SK-N-SH (cell line): Measurements from ENCODE around the gene KDM4F. TPM values are rescaled to one million over a fixed set of nuclear protein-coding genes. Genes with fewer than 3 reads are reported as not detected.

Experiments
- CTCF ChIA-PET: fragments of 300-600, 350-600 bp; formaldehyde crosslinking; extraction: SDS; loops from one replicate; lab custom pipeline; 2021; lab: Yijun Ruan, JAX
- POLR2A ChIA-PET: fragments of 350-600 bp; sonication (Branson Sonifier 250); formaldehyde crosslinking; extraction: SDS; loops from one replicate; lab custom pipeline; 2020; ENCODE audit warnings: antibody characterized with exemption, inconsistent platforms; lab: Yijun Ruan, JAX
- DNase-seq: peaks from one replicate; pipeline ENCODE4 v3.0.0; 2012
- H2AFZ ChIP-seq: fragments of 200-600 bp; sonication (generic); 2 replicates; pipeline ENCODE4 v1.8.1; 2016; ENCODE audit warnings: antibody characterized with exemption, mild to moderate bottlenecking, low read depth
- H3F3A ChIP-seq: fragments of 200-600 bp; sonication (generic); replicated peaks from 2 replicates; pipeline ENCODE3; 2016; ENCODE audit warnings: antibody characterized with exemption, mild to moderate bottlenecking; ENCODE audit not compliant: insufficient read depth
- H3K27ac ChIP-seq, 2 experiments: fragments of 200-500 bp in 1 of 2; fragments of 200-600 bp in 1 of 2; sonication (Bioruptor generic) in 1 of 2; sonication (generic), shearing (Covaris generic) in 1 of 2; 2 replicates each; pipeline versions ENCODE4 v1.5.1 to v1.6.1; 2014 to 2016; ENCODE audit warnings: low read depth in 2 of 2, inconsistent platforms in 1 of 2, low read length in 1 of 2, mild to moderate bottlenecking in 1 of 2, mixed read lengths in 1 of 2
- H3K27me3 ChIP-seq: fragments of 200-600 bp; sonication (generic), shearing (Covaris generic); 2 replicates; pipeline ENCODE4 v1.6.1; 2016; ENCODE audit warnings: mixed run types; ENCODE audit not compliant: insufficient read depth
- H3K36me3 ChIP-seq, 2 experiments: fragments of 200-500 bp in 1 of 2; fragments of 200-600 bp in 1 of 2; sonication (Bioruptor generic) in 1 of 2; sonication (generic) in 1 of 2; replicated peaks in 1 of 2; 2 replicates each; pipeline versions ENCODE3 to v1.5.1; 2014 to 2016; ENCODE audit warnings: low read length in 1 of 2, mild to moderate bottlenecking in 1 of 2; ENCODE audit not compliant: insufficient read depth in 2 of 2, control insufficient read depth in 1 of 2
- H3K4me1 ChIP-seq, 2 experiments: fragments of 200-500 bp in 1 of 2; fragments of 200-600 bp in 1 of 2; sonication (Bioruptor generic) in 1 of 2; sonication (generic), shearing (Covaris generic) in 1 of 2; 2 replicates each; pipeline versions ENCODE4 v1.5.1 to v1.6.1; 2014 to 2016; ENCODE audit warnings: low read depth in 1 of 2, low read length in 1 of 2, mixed run types in 1 of 2; ENCODE audit not compliant: insufficient read depth in 2 of 2, control insufficient read depth in 1 of 2
- H3K4me2 ChIP-seq: fragments of 200-600 bp; sonication (generic), shearing (Covaris generic); 2 replicates; pipeline ENCODE4 v1.6.1; 2017; ENCODE audit warnings: mixed run types
- H3K4me3 ChIP-seq, 2 experiments: fragments of 200-500 bp in 1 of 2; fragments of 200-600 bp in 1 of 2; sonication (Bioruptor generic) in 1 of 2; sonication (generic), shearing (Covaris generic) in 1 of 2; 2 replicates each; pipeline versions ENCODE4 v1.5.1 to v1.8.1; 2014 to 2016; ENCODE audit warnings: low read depth in 2 of 2, inconsistent platforms in 1 of 2, low read length in 1 of 2, mild to moderate bottlenecking in 1 of 2, mixed read lengths in 1 of 2, moderate library complexity in 1 of 2
- H3K79me2 ChIP-seq: fragments of 200-600 bp; sonication (generic); 2 replicates; pipeline ENCODE4 v1.8.1; 2017; ENCODE audit warnings: mild to moderate bottlenecking; ENCODE audit not compliant: insufficient read depth
- H3K9ac ChIP-seq: fragments of 200-600 bp; sonication (generic); 2 replicates; pipeline ENCODE4 v1.6.1; 2017; ENCODE audit warnings: mixed run types
- H3K9me2 ChIP-seq: fragments of 200-600 bp; sonication (generic); 2 replicates; pipeline ENCODE4 v1.6.1; 2017; ENCODE audit warnings: mixed run types
- H3K9me3 ChIP-seq: fragments of 200-600 bp; sonication (generic); 2 replicates; pipeline ENCODE4 v1.6.1; 2017; ENCODE audit warnings: mixed run types, mild to moderate bottlenecking, moderate library complexity
- H4K20me1 ChIP-seq: fragments of 200-600 bp; sonication (generic); 2 replicates; pipeline ENCODE4 v1.6.1; 2017; ENCODE audit warnings: mild to moderate bottlenecking, mixed run types; ENCODE audit not compliant: insufficient read depth
- CHD2 ChIP-seq: fragments of 150-350 bp; IDR thresholded peaks from 2 replicates; pipeline ENCODE4 v1.6.1; 2018; ENCODE audit warnings: low read length; ENCODE audit not compliant: partially characterized antibody
- CTCF ChIP-seq: fragments of 200-600 bp; sonication (generic); IDR thresholded peaks from 2 replicates; pipeline ENCODE4 v1.6.1; 2017; ENCODE audit warnings: antibody characterized with exemption, mild to moderate bottlenecking, moderate library complexity
- ELF1 ChIP-seq: IDR thresholded peaks from 2 replicates; pipeline ENCODE4 v1.4.0; 2012
- EP300 ChIP-seq, 2 experiments: IDR thresholded peaks; 2 replicates each; pipeline versions ENCODE4 v1.4.0 to v1.6.1; 2012; ENCODE audit warnings: borderline replicate concordance in 1 of 2, low read depth in 1 of 2, low read length in 1 of 2
- EZH2phosphoT487 ChIP-seq: fragments of 200-600 bp; sonication (generic); IDR thresholded peaks from 2 replicates; pipeline ENCODE4 v1.6.1; 2017; ENCODE audit warnings: low read depth, mixed run types, mild to moderate bottlenecking, antibody characterized with exemption, moderate library complexity, borderline replicate concordance
- FOSL2 ChIP-seq: IDR thresholded peaks from 2 replicates; pipeline ENCODE4 v1.4.0; 2012; ENCODE audit warnings: low read depth, mild to moderate bottlenecking, moderate library complexity, borderline replicate concordance
- GATA2 ChIP-seq: sonication (generic); formaldehyde crosslinking; IDR thresholded peaks from 2 replicates; pipeline ENCODE4 v1.5.0; 2020; ENCODE audit warnings: mild to moderate bottlenecking, missing genetic modification reagents
- IRF3 ChIP-seq: fragments of 150-350 bp; IDR thresholded peaks from 2 replicates; pipeline ENCODE4 v1.6.1; 2016; ENCODE audit warnings: mild to moderate bottlenecking, low read depth, low read length
- MXI1 ChIP-seq: IDR thresholded peaks from 2 replicates; pipeline ENCODE4 v1.6.1; 2012; ENCODE audit warnings: mild to moderate bottlenecking, low read depth, low read length, improper control_type of control experiment
- NFIC ChIP-seq: IDR thresholded peaks from 2 replicates; pipeline ENCODE4 v1.4.0; 2012; ENCODE audit warnings: borderline replicate concordance
- NRF1 ChIP-seq: IDR thresholded peaks from 2 replicates; pipeline ENCODE4 v1.6.1; 2012; ENCODE audit warnings: low read depth, mild to moderate bottlenecking, low read length
- PBX3 ChIP-seq: IDR thresholded peaks from 2 replicates; pipeline ENCODE4; 2012
- POLR2AphosphoS5 ChIP-seq: IDR thresholded peaks from 2 replicates; pipeline ENCODE4 v1.6.1; 2012; ENCODE audit warnings: low read depth, low read length
- REST ChIP-seq: IDR thresholded peaks from 2 replicates; pipeline ENCODE4 v1.6.1; 2012; ENCODE audit warnings: mild to moderate bottlenecking, low read depth, low read length, moderate library complexity
- RFX5 ChIP-seq: IDR thresholded peaks from 2 replicates; pipeline ENCODE4 v1.6.1; 2012; ENCODE audit warnings: mild to moderate bottlenecking, improper control_type of control experiment, low read length
- RXRA ChIP-seq: IDR thresholded peaks from 2 replicates; pipeline ENCODE4 v1.4.0; 2012; ENCODE audit warnings: low read depth, mild to moderate bottlenecking, borderline replicate concordance
- SMC3 ChIP-seq: IDR thresholded peaks from 2 replicates; pipeline ENCODE4 v1.6.1; 2012; ENCODE audit warnings: low read depth, low read length, improper control_type of control experiment
- TEAD4 ChIP-seq: IDR thresholded peaks from 2 replicates; pipeline ENCODE4 v1.4.0; 2012; ENCODE audit warnings: mild to moderate bottlenecking, borderline replicate concordance; ENCODE audit not compliant: insufficient read depth
- WGBS: methylation state at CpG from one replicate; pipeline ENCODE4 v1.1.6; 2017; ENCODE audit warnings: low lambda C conversion rate; 5-methylcytosine and 5-hydroxymethylcytosine counted together
- polyA plus RNA-seq, 3 experiments: library from polyadenylated mRNA; depleted of rRNA; stranded (reverse); fragments of >200 nt; gene quantifications; 2 replicates each; pipeline ENCODE4 v1.2.3, GENCODE V29; 2012

The KDM4F gene
- polyA plus RNA-seq, 1 of the 3 experiments (the other 2 are of a cell fraction), result not detected

- no peak overlapping the region for H2AFZ ChIP-seq
- H3K9me2 ChIP-seq, result no peaks in the 10 kb centered on the region
- H3K79me2 ChIP-seq, result no peaks in the 10 kb centered on the region
- no peaks in the 10 kb centered on the region for H3F3A ChIP-seq
- H3K27me3 ChIP-seq, result no peaks in the 10 kb centered on the region; the same call in 1 of the 2 replicates
- H3K9me3 ChIP-seq, result no peaks in the 10 kb centered on the region
- no peak for DNase-seq
- no peak overlapping the region for H3K27ac ChIP-seq
- no peaks in the 10 kb centered on the region for H3K4me1 ChIP-seq
- H4K20me1 ChIP-seq, result no peaks in the 10 kb centered on the region
- 76% methylated on average over 6 of the region's 6 CpGs for WGBS
- TF ChIP-seq RFX5, result no peak
- TF ChIP-seq GATA2 (CRISPR knock-in tag), result no peak
- no peak for TF ChIP-seq CTCF
- TF ChIP-seq TEAD4, result no peak
- TF ChIP-seq MXI1, result no peak
- TF ChIP-seq NRF1, result no peak
- no peak for TF ChIP-seq FOSL2
- no peak for TF ChIP-seq REST
- no peak for TF ChIP-seq EZH2phosphoT487
- ChIA-PET CTCF (no interaction called here), POLR2A (no interaction called here)
- H3K36me3 ChIP-seq, result no peaks in the 10 kb centered on the region
- no peak overlapping the region for H3K9ac ChIP-seq
- no peak overlapping the region for H3K4me2 ChIP-seq
- no peak overlapping the region for H3K4me3 ChIP-seq
These were observed 9.8 kb downstream of the KDM4F start for GRCh38 chr11:95059046-95059445.

GRCh38 chr11:95065336-95065735 lies 16.1 kb downstream of the KDM4F start:
- Histone ChIP-seq H2AFZ (no peak overlapping the region), H3K4me2 (no peak overlapping the region), H3K9me3 (no peaks in the 10 kb centered on the region), H3K4me1 (peaks cover 7 to 8% of the 10 kb centered on the region in 2 experiments; a peak in 3 of 4 replicates), H3F3A (peaks cover 18% of the 10 kb centered on the region), H3K27me3 (no peaks in the 10 kb centered on the region), H3K36me3 (peaks cover 0 to 6% of the 10 kb centered on the region in 2 experiments), H3K9ac (no peak overlapping the region), H3K27ac (no peak overlapping the region), H3K79me2 (peaks cover 23% of the 10 kb centered on the region), H3K4me3 (no peak overlapping the region), H3K9me2 (no peaks in the 10 kb centered on the region), H4K20me1 (no peaks in the 10 kb centered on the region)
- no peak for DNase-seq
- POLR2A ChIA-PET, result no interaction called here
- WGBS, result 100% methylated on average over 1 of the region's 1 CpG
- CTCF ChIA-PET, result interaction anchor here (0.6 to 6.4 kb wide), 2 partner anchors 25 to 480 kb away, joined by 3 to 52 read pairs; partner anchors contain the start of gene ENDOD1
- TF ChIP-seq CTCF (no peak), EP300 (IDR thresholded peaks at IDR 0.05; ENCODE audit: borderline replicate concordance in 1 of 2, low read depth in 1 of 2, low read length in 1 of 2) (no peak), ELF1 (no peak), RFX5 (no peak), CHD2 (no peak), RXRA (no peak), POLR2AphosphoS5 (no peak), PBX3 (no peak), NFIC (no peak), IRF3 (no peak), SMC3 (no peak)
